DOHH2 (cell line): ENCODE measurements around the gene BBS12.

Experiments
- CTCF ChIP-seq: fragments of 200-600 bp; sonication (generic); IDR thresholded peaks from one replicate; pipeline ENCODE4 v1.5.1; 2014; ENCODE audit warnings: antibody characterized with exemption, mild to moderate bottlenecking, low read depth, low read length; ENCODE audit not compliant: poor library complexity, severe bottlenecking
- EZH2phosphoT487 ChIP-seq: fragments of 200-600 bp; sonication (generic); IDR thresholded peaks from 2 replicates; pipeline ENCODE4 v1.6.1; 2017; ENCODE audit warnings: borderline replicate concordance, mild to moderate bottlenecking, antibody characterized with exemption, low read length, moderate library complexity, mixed read lengths

- TF ChIP-seq CTCF, result no peak
- TF ChIP-seq EZH2phosphoT487, result no peak
Observed at GRCh38 chr4:122762966-122763716, 30.6 kb downstream of the BBS12 start.
